HEK293 (cell line): ENCODE data around the gene MAML2.

ENCODE experiments used
- CTCF ChIP-seq: fragments of 450-650 bp; formaldehyde crosslinking; IDR thresholded peaks from 2 replicates; pipeline ENCODE4 v1.5.1; 2016; ENCODE audit warnings: missing biosample characterization, missing genetic modification characterization
- GLI2 ChIP-seq: fragments of 450-650 bp; formaldehyde crosslinking; IDR thresholded peaks from 2 replicates; pipeline ENCODE4; 2017; ENCODE audit warnings: missing biosample characterization, missing genetic modification characterization, low read depth, borderline replicate concordance
- GLI4 ChIP-seq: fragments of 450-650 bp; formaldehyde crosslinking; IDR thresholded peaks from 2 replicates; pipeline ENCODE4 v1.5.1; 2016; ENCODE audit warnings: missing biosample characterization, missing genetic modification characterization
- PATZ1 ChIP-seq: fragments of 450-650 bp; formaldehyde crosslinking; IDR thresholded peaks from 2 replicates; pipeline ENCODE4 v1.5.1; 2016; ENCODE audit warnings: missing biosample characterization, missing genetic modification characterization
- PBX3 ChIP-seq: sonication (generic); formaldehyde crosslinking; IDR thresholded peaks from 2 replicates; pipeline ENCODE4 v1.8.1; 2022; ENCODE audit warnings: mild to moderate bottlenecking, moderate library complexity, missing genetic modification reagents
- TCF7L2 ChIP-seq: IDR thresholded peaks from 2 replicates; pipeline ENCODE4 v1.6.1; 2011; ENCODE audit warnings: low read depth, mild to moderate bottlenecking, inconsistent platforms, low read length, moderate library complexity, borderline replicate concordance
- TSHZ1 ChIP-seq: fragments of 450-650 bp; formaldehyde crosslinking; IDR thresholded peaks from 2 replicates; pipeline ENCODE4 v1.5.1; 2016; ENCODE audit warnings: missing biosample characterization, missing genetic modification characterization, borderline replicate concordance
- ZBTB20 ChIP-seq: fragments of 450-650 bp; formaldehyde crosslinking; IDR thresholded peaks from 2 replicates; pipeline ENCODE4 v1.5.1; 2016; ENCODE audit warnings: missing biosample characterization, missing genetic modification characterization
- ZFP37 ChIP-seq: fragments of 450-650 bp; formaldehyde crosslinking; IDR thresholded peaks from 2 replicates; pipeline ENCODE4 v1.5.1; 2016; ENCODE audit warnings: missing biosample characterization, missing genetic modification characterization
- ZNF138 ChIP-seq: fragments of 450-650 bp; formaldehyde crosslinking; IDR thresholded peaks from 2 replicates; pipeline ENCODE4 v1.5.1; 2016; ENCODE audit warnings: missing biosample characterization, missing genetic modification characterization, borderline replicate concordance
- ZNF354C ChIP-seq: fragments of 450-650 bp; formaldehyde crosslinking; IDR thresholded peaks from 2 replicates; pipeline ENCODE4 v1.5.1; 2016; ENCODE audit warnings: missing biosample characterization, missing genetic modification characterization, low read depth, borderline replicate concordance
- ZNF391 ChIP-seq: fragments of 450-650 bp; formaldehyde crosslinking; IDR thresholded peaks from 2 replicates; pipeline ENCODE4 v1.5.1; 2016; ENCODE audit warnings: low read depth, missing biosample characterization, missing genetic modification characterization, borderline replicate concordance
- ZNF837 ChIP-seq: fragments of 450-650 bp; formaldehyde crosslinking; IDR thresholded peaks from 2 replicates; pipeline ENCODE4 v1.5.1; 2016; ENCODE audit warnings: missing biosample characterization, missing genetic modification characterization

GRCh38 chr11:96027021-96027420 lies 316.0 kb downstream of the MAML2 start:
- TF ChIP-seq CTCF (tag by site-specific recombination) (no peak), ZNF837 (tag by site-specific recombination) (no peak), PBX3 (no peak), ZNF354C (tag by site-specific recombination) (no peak), ZNF391 (no peak), TSHZ1 (tag by site-specific recombination) (no peak), ZFP37 (tag by site-specific recombination) (no peak), PATZ1 (no peak), ZNF138 (tag by site-specific recombination) (no peak), GLI4 (tag by site-specific recombination) (no peak), TCF7L2 (no peak), GLI2 (tag by site-specific recombination) (no peak), ZBTB20 (tag by site-specific recombination) (no peak)
